ENCODE results near the gene ZNF467.

GRCh38 chr7:149819961-149820340 lies 46.6 kb upstream of the ZNF467 start:
- TF ChIP-seq CTCF (IDR thresholded peaks at IDR 0.05) (no peak), ZFX (IDR thresholded peaks at IDR 0.05; ENCODE audit: borderline replicate concordance) (no peak)

Measured in 22Rv1 (cell line).